ENCODE results near the gene GMDS. TPM values are rescaled to one million over a fixed set of nuclear protein-coding genes. Genes with fewer than 3 reads are reported as not detected.

GMDS gene
- total RNA-seq, 8 experiments from 2014 or later, result 4.5 to 61.7 (median 6.9) TPM

GRCh38 chr6:2192976-2193375 lies 52.4 kb downstream of the GMDS start:
- in situ Hi-C loops (cut with MboI; ENCODE audit: low pct_unique_long_range_greater_than_20kb in 2 of 9, low sequenced_read_pairs in 9 of 9, unreplicated experiment in 9 of 9), result loop anchor here in 1 of 9 experiments (10.0 kb wide), 1 partner anchor 588 kb away; the partner anchor contains the start of gene FOXC1
- no peak for ATAC-seq (replicated peaks in 6 of 8)
- no peak overlapping the region for H3K4me3 ChIP-seq
- H3K27ac ChIP-seq, result no peak overlapping the region
- 38 to 100% (median 84%) methylated on average over 1 to 5 of the region's 5 CpGs; no CpG with 5 or more reads in 3 of the 10 experiments for WGBS, 10 experiments
- peaks cover 0 to under 1% of the 10 kb centered on the region in 2 donors for H3K4me1 ChIP-seq (replicated peaks in 1 of 2)

GRCh38 chr6:2191390-2191740 lies 54.0 kb downstream of the GMDS start:
- no peak for ATAC-seq (replicated peaks in 6 of 8)
- in situ Hi-C loops (cut with MboI; ENCODE audit: low pct_unique_long_range_greater_than_20kb in 2 of 9, low sequenced_read_pairs in 9 of 9, unreplicated experiment in 9 of 9), result loop anchor here in 1 of 9 experiments (10.0 kb wide), 1 partner anchor 587 kb away; the partner anchor contains the start of gene FOXC1
- Histone ChIP-seq H3K4me3 (no peak overlapping the region), H3K4me1 (replicated peaks in 1 of 2) (peaks cover 0 to 5% of the 10 kb centered on the region in 2 donors), H3K27ac (no peak overlapping the region)
- WGBS, 10 experiments, result 100% methylated on average over 1 of the region's 9 CpGs; no CpG with 5 or more reads in 9 of the 10 experiments

GRCh38 chr6:2190661-2191389 lies 54.6 kb downstream of the GMDS start:
- no peak for ATAC-seq (replicated peaks in 6 of 8)
- WGBS, 10 experiments, result no CpG with 5 or more reads among the region's 24 CpGs
- in situ Hi-C loops (cut with MboI; ENCODE audit: low pct_unique_long_range_greater_than_20kb in 2 of 9, low sequenced_read_pairs in 9 of 9, unreplicated experiment in 9 of 9), result loop anchor here in 1 of 9 experiments (10.0 kb wide), 1 partner anchor 586 kb away; the partner anchor contains the start of gene FOXC1

GRCh38 chr6:2188856-2189384 lies 56.5 kb downstream of the GMDS start:
- H3K4me3 ChIP-seq, result no peak overlapping the region
- H3K4me1 ChIP-seq (replicated peaks in 1 of 2), result peaks cover 0 to 5% of the 10 kb centered on the region in 2 donors
- in situ Hi-C loops (cut with MboI; ENCODE audit: low pct_unique_long_range_greater_than_20kb in 2 of 9, low sequenced_read_pairs in 9 of 9, unreplicated experiment in 9 of 9), result no loop called here
- no peak for ATAC-seq (replicated peaks in 6 of 8)
- H3K27ac ChIP-seq, result no peak overlapping the region
- 69 to 95% (median 89%) methylated on average over 1 to 3 of the region's 3 CpGs for WGBS, 10 experiments

More at GRCh38 chr6:2190661-2191389, 54.6 kb downstream of the GMDS start:
- Histone ChIP-seq H3K4me3 (no peak overlapping the region), H3K27ac (no peak overlapping the region), H3K4me1 (replicated peaks in 1 of 2) (peaks cover 0 to 5% of the 10 kb centered on the region in 2 donors)

GRCh38 chr6:2188397-2188796 lies 57.0 kb downstream of the GMDS start:
- WGBS, 10 experiments, result 67 to 100% (median 86%) methylated on average over 1 to 5 of the region's 5 CpGs
- no peak overlapping the region for H3K4me3 ChIP-seq
- H3K4me1 ChIP-seq (replicated peaks in 1 of 2), result peaks cover 0 to 5% of the 10 kb centered on the region in 2 donors
- no peak for ATAC-seq (replicated peaks in 6 of 8)
- H3K27ac ChIP-seq, result no peak overlapping the region
- in situ Hi-C loops (cut with MboI; ENCODE audit: low pct_unique_long_range_greater_than_20kb in 2 of 9, low sequenced_read_pairs in 9 of 9, unreplicated experiment in 9 of 9), result no loop called here

- Histone ChIP-seq H3K4me3 (no peak overlapping the region), H3K4me1 (replicated peaks in 1 of 2) (peaks cover 0 to 5% of the 10 kb centered on the region in 2 donors), H3K27ac (no peak overlapping the region)
- in situ Hi-C loops (cut with MboI; ENCODE audit: low pct_unique_long_range_greater_than_20kb in 2 of 9, low sequenced_read_pairs in 9 of 9, unreplicated experiment in 9 of 9), result no loop called here
- no peak for ATAC-seq (replicated peaks in 6 of 8)
- WGBS, 10 experiments, result 0 to 92% (median 29%) methylated on average over 1 to 2 of the region's 3 CpGs; no CpG with 5 or more reads in 1 of the 10 experiments
These were observed 57.6 kb downstream of the GMDS start for GRCh38 chr6:2187826-2188225.

GRCh38 chr6:2186516-2186915 lies 58.9 kb downstream of the GMDS start:
- peaks cover 0 to 5% of the 10 kb centered on the region in 2 donors for H3K4me1 ChIP-seq (replicated peaks in 1 of 2)
- H3K4me3 ChIP-seq, result no peak overlapping the region
- WGBS, 10 experiments, result 73 to 100% (median 96%) methylated on average over 1 to 4 of the region's 4 CpGs
- H3K27ac ChIP-seq, result no peak overlapping the region
- in situ Hi-C loops (cut with MboI; ENCODE audit: low pct_unique_long_range_greater_than_20kb in 2 of 9, low sequenced_read_pairs in 9 of 9, unreplicated experiment in 9 of 9), result no loop called here
- no peak for ATAC-seq (replicated peaks in 6 of 8)

- ATAC-seq (replicated peaks in 6 of 8), result no peak
- Histone ChIP-seq H3K27ac (no peak overlapping the region), H3K4me3 (no peak overlapping the region), H3K4me1 (replicated peaks in 1 of 2) (peaks cover 0 to 5% of the 10 kb centered on the region in 2 donors)
- WGBS, 10 experiments, result 63 to 100% (median 76%) methylated on average over 1 to 2 of the region's 2 CpGs; no CpG with 5 or more reads in 4 of the 10 experiments
- in situ Hi-C loops (cut with MboI; ENCODE audit: low pct_unique_long_range_greater_than_20kb in 2 of 9, low sequenced_read_pairs in 9 of 9, unreplicated experiment in 9 of 9), result no loop called here
These were observed 59.9 kb downstream of the GMDS start for GRCh38 chr6:2185466-2185865.

- WGBS, 10 experiments, result 76 to 100% (median 95%) methylated on average over 3 to 7 of the region's 7 CpGs; no CpG with 5 or more reads in 1 of the 10 experiments
- Histone ChIP-seq H3K4me3 (no peak overlapping the region), H3K4me1 (replicated peaks in 1 of 2) (peaks cover 0 to 5% of the 10 kb centered on the region in 2 donors), H3K27ac (no peak overlapping the region)
- ATAC-seq (replicated peaks in 6 of 8), result no peak
- in situ Hi-C loops (cut with MboI; ENCODE audit: low pct_unique_long_range_greater_than_20kb in 2 of 9, low sequenced_read_pairs in 9 of 9, unreplicated experiment in 9 of 9), result no loop called here
These were observed 60.5 kb downstream of the GMDS start for GRCh38 chr6:2184700-2185455.

GRCh38 chr6:2183752-2184151 lies 61.7 kb downstream of the GMDS start:
- Histone ChIP-seq H3K27ac (no peak overlapping the region), H3K4me3 (no peak overlapping the region), H3K4me1 (replicated peaks in 1 of 2) (peaks cover 0 to 5% of the 10 kb centered on the region in 2 donors)
- 14 to 100% (median 83%) methylated on average over 1 of the region's 1 CpG; no CpG with 5 or more reads in 6 of the 10 experiments for WGBS, 10 experiments
- in situ Hi-C loops (cut with MboI; ENCODE audit: low pct_unique_long_range_greater_than_20kb in 2 of 9, low sequenced_read_pairs in 9 of 9, unreplicated experiment in 9 of 9), result no loop called here
- peak in 1 of 8 experiments; percentile 95 for ATAC-seq (replicated peaks in 6 of 8)

GRCh38 chr6:2183246-2183645 lies 62.2 kb downstream of the GMDS start:
- peaks cover 0 to 5% of the 10 kb centered on the region in 2 donors for H3K4me1 ChIP-seq (replicated peaks in 1 of 2)
- in situ Hi-C loops (cut with MboI; ENCODE audit: low pct_unique_long_range_greater_than_20kb in 2 of 9, low sequenced_read_pairs in 9 of 9, unreplicated experiment in 9 of 9), result no loop called here
- no peak overlapping the region for H3K27ac ChIP-seq
- no peak overlapping the region for H3K4me3 ChIP-seq
- no peak for ATAC-seq (replicated peaks in 6 of 8)

GRCh38 chr6:2182251-2182650 lies 63.2 kb downstream of the GMDS start:
- WGBS, 10 experiments, result 50 to 100% (median 87%) methylated on average over 1 of the region's 1 CpG; no CpG with 5 or more reads in 2 of the 10 experiments
- Histone ChIP-seq H3K4me1 (replicated peaks in 1 of 2) (no peaks in the 10 kb centered on the region), H3K4me3 (no peak overlapping the region), H3K27ac (no peak overlapping the region)
- in situ Hi-C loops (cut with MboI; ENCODE audit: low pct_unique_long_range_greater_than_20kb in 2 of 9, low sequenced_read_pairs in 9 of 9, unreplicated experiment in 9 of 9), result no loop called here
- ATAC-seq (replicated peaks in 6 of 8), result peak in 1 of 8 experiments; percentile 38

- no peak for ATAC-seq (replicated peaks in 6 of 8)
- in situ Hi-C loops (cut with MboI; ENCODE audit: low pct_unique_long_range_greater_than_20kb in 2 of 9, low sequenced_read_pairs in 9 of 9, unreplicated experiment in 9 of 9), result no loop called here
These were observed 63.8 kb downstream of the GMDS start for GRCh38 chr6:2181567-2181966.

More at GRCh38 chr6:2181567-2181966, 63.8 kb downstream of the GMDS start:
- 78 to 100% (median 92%) methylated on average over 1 to 2 of the region's 2 CpGs; no CpG with 5 or more reads in 2 of the 10 experiments for WGBS, 10 experiments
- no peaks in the 10 kb centered on the region for H3K4me1 ChIP-seq (replicated peaks in 1 of 2)
- no peak overlapping the region for H3K4me3 ChIP-seq
- no peak overlapping the region for H3K27ac ChIP-seq

Measured in motor neuron (in vitro differentiated cells).